GM19452 (cell line): Measurements from ENCODE around the gene CNP.

Experiments used
- ATAC-seq: cut with Tn5 transposase; IDR thresholded peaks from one replicate; pipeline ENCODE4 v1.9.1; 2021; ENCODE audit not compliant: unreplicated experiment

Gene CNP

GRCh38 chr17:41941168-41941567 lies 25.4 kb upstream of the CNP start:
- ATAC-seq: no peak

GRCh38 chr17:41942626-41943373 lies 23.8 kb upstream of the CNP start:
- ATAC-seq: no peak

- ATAC-seq: no peak
Observed at GRCh38 chr17:41943492-41943891, 23.1 kb upstream of the CNP start.

- no peak for ATAC-seq
Observed at GRCh38 chr17:41944943-41945342, 21.7 kb upstream of the CNP start.

GRCh38 chr17:41948762-41949460 lies 17.7 kb upstream of the CNP start:
- ATAC-seq: no peak

GRCh38 chr17:41956522-41956921 lies 10.1 kb upstream of the CNP start:
- ATAC-seq: no peak

GRCh38 chr17:41957031-41957868 lies 9.3 kb upstream of the CNP start:
- ATAC-seq: no peak

- no peak for ATAC-seq
Observed at GRCh38 chr17:41957869-41958439, 8.6 kb upstream of the CNP start.

GRCh38 chr17:41959030-41959335 lies 7.6 kb upstream of the CNP start:
- ATAC-seq: no peak

GRCh38 chr17:41959336-41960095 lies 7.1 kb upstream of the CNP start:
- no peak for ATAC-seq

- no peak for ATAC-seq
Observed at GRCh38 chr17:41962111-41962510, 4.5 kb upstream of the CNP start.

GRCh38 chr17:41962768-41963434 lies 3.7 kb upstream of the CNP start:
- ATAC-seq: no peak

GRCh38 chr17:41965694-41966462 lies 717 bp upstream of the CNP start:
- no peak for ATAC-seq

- ATAC-seq: no peak
Observed at GRCh38 chr17:41967141-41967920, 736 bp downstream of the CNP start.

GRCh38 chr17:41967921-41968578 lies 1.5 kb downstream of the CNP start:
- no peak for ATAC-seq

- ATAC-seq: no peak
Observed at GRCh38 chr17:41968676-41969075, 2.1 kb downstream of the CNP start.

GRCh38 chr17:41970901-41971331 lies 4.3 kb downstream of the CNP start:
- ATAC-seq: no peak
